Activated T-cell treated with anti-CD3 and anti-CD28 coated beads, Interleukin-2, amount 50 U/mL, for 24 hours (primary cell): ENCODE measurements around the gene OR6F1.
A peak's percentile ranks its signal among the peaks of the same experiment; 100 is the strongest.

Experiments
- DNase-seq: peaks from one replicate; pipeline ENCODE4 v3.0.0-alpha.2; 2020
- H3K27ac Mint-ChIP-seq: 2 replicates; pipeline ENCODE4 v1.8.0; 2020; ENCODE audit warnings: mild to moderate bottlenecking, mixed read lengths
- H3K27me3 Mint-ChIP-seq: 2 replicates; pipeline ENCODE4 v1.8.0; 2020; ENCODE audit warnings: mixed read lengths
- H3K36me3 Mint-ChIP-seq: 2 replicates; pipeline ENCODE4 v1.8.0; 2020; ENCODE audit warnings: low read depth, mixed read lengths
- H3K4me1 Mint-ChIP-seq: 2 replicates; pipeline ENCODE4 v1.8.0; 2020; ENCODE audit warnings: low read depth, mixed read lengths
- H3K4me3 Mint-ChIP-seq: 2 replicates; pipeline ENCODE4 v1.8.0; 2020; ENCODE audit warnings: mild to moderate bottlenecking, moderate library complexity, mixed read lengths
- H3K9me3 Mint-ChIP-seq: 2 replicates; pipeline ENCODE4 v1.8.0; 2020; ENCODE audit warnings: mixed read lengths

The OR6F1 gene

GRCh38 chr1:247681288-247681897, 35.1 kb downstream of the OR6F1 start:
- Mint-ChIP-seq H3K9me3 (no peaks in the 10 kb centered on the region), H3K4me3 (no peak overlapping the region), H3K36me3 (no peaks in the 10 kb centered on the region), H3K27me3 (no peaks in the 10 kb centered on the region), H3K4me1 (no peaks in the 10 kb centered on the region), H3K27ac (no peak overlapping the region)
- peak; percentile 35 for DNase-seq

DNA sequence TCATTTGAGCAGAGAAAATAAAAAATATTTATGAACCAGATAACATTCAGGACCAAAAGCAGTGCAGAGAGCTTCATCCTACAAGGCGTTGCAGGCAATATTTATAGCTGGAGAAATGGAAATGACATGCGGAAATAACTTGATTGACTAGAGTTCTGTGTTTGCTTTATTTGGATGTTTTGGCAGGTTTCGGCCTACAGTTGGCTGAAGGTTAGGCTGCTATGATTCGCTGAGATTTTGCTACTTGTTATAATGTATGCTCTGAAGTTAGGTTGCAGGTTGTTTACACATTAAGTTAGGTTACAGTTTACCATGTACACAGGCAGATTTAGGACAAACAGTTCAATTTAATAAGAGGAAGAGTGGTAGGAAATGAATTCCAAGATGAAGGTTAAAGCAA, 36.3 kb downstream of the OR6F1 start:
- no peak overlapping the region for H3K27ac Mint-ChIP-seq
- H3K4me1 Mint-ChIP-seq, result no peaks in the 10 kb centered on the region
- H3K9me3 Mint-ChIP-seq, result no peaks in the 10 kb centered on the region
- no peak overlapping the region for H3K4me3 Mint-ChIP-seq
- DNase-seq, result no peak
- no peaks in the 10 kb centered on the region for H3K27me3 Mint-ChIP-seq
- H3K36me3 Mint-ChIP-seq, result no peaks in the 10 kb centered on the region

DNA sequence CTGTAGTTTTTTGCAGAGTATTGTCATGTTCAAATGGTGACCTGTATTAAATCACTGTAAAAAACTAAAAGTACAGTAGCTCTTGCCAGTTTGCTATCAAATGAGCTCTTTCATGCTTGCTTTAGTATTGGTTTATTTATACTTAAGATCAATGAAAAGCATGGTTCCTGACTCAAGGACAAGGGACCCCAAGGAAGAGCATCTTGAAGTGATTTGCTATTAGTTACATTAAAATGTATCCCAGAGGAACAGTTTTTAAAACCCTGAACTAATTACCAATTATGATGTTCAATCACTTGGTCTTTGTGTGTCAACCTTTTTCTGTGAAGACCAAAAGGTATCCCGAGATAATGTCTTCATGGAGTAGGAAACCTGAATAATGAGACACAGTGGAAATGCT, 36.8 kb downstream of the OR6F1 start, which contains the start of gene OR13G1:
Gene OR13G1 (minus strand): TSS at position 101 of the 400 bp plus-strand sequence. CDS start 6,698 bp downstream, outside the sequence.
- Mint-ChIP-seq H3K27me3 (no peaks in the 10 kb centered on the region), H3K27ac (no peak within 1 kb of the TSS), H3K4me3 (no peak within 1 kb of the TSS), H3K9me3 (no peaks in the 10 kb centered on the region), H3K36me3 (no peaks in the 10 kb centered on the region), H3K4me1 (no peaks in the 10 kb centered on the region)
- DNase-seq, result no peak

- Mint-ChIP-seq H3K27me3 (no peaks in the 10 kb centered on the region), H3K27ac (no peak overlapping the region), H3K4me3 (no peak overlapping the region), H3K36me3 (no peaks in the 10 kb centered on the region), H3K4me1 (no peaks in the 10 kb centered on the region), H3K9me3 (peaks cover 5% of the 10 kb centered on the region)
- DNase-seq, result no peak
Observed at GRCh38 chr1:247669225-247669624, 47.2 kb downstream of the OR6F1 start.
